ENCODE results near the gene RALGAPA1.
"Not testable (repeated sequence)": the region's sequence is repeated elsewhere in the genome, so short reads cannot be mapped to it uniquely, and the experiment has no call there.

The RALGAPA1 gene

GRCh38 chr14:35808638-35809563 lies at the start of gene RALGAPA1:
RALGAPA1 (minus strand) TSS chr14:35809295; CDS start chr14:35808835, 460 bp downstream.
- DNase-seq = peak; percentile 93

- DNase-seq = no peak
These were observed 49.6 kb upstream of the RALGAPA1 start for GRCh38 chr14:35858521-35859209.

DNA sequence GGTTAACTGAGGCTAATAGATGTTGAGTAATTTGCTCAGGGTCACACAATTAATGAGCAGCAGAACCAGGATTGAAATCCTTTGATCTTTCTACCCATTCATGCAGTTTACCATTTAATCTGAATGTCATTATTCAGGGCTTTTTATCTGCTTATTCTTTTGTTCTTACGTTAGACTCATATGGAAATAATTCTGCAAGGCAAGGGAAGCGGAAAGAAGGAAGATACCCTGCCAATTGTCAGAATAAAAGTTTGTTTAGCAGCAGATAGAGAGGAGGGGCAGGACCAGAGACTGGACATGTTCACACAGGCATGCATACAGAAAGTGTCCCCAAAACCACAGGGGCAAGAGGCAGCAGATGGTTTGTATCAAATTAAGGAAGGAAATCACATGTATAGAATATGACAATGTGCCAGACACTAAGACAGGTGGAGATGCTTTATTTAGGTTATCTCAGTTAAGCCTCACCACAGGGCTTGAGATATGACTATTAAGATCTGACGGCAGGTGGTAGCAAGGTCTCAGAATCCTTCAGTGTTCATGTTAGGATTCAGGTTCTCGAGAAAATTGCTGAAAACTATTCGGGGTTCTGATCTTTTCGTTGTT lies 46.9 kb upstream of the RALGAPA1 start:
- DNase-seq = no peak

GRCh38 chr14:35854696-35855270 lies 45.7 kb upstream of the RALGAPA1 start:
- DNase-seq = no peak

DNA sequence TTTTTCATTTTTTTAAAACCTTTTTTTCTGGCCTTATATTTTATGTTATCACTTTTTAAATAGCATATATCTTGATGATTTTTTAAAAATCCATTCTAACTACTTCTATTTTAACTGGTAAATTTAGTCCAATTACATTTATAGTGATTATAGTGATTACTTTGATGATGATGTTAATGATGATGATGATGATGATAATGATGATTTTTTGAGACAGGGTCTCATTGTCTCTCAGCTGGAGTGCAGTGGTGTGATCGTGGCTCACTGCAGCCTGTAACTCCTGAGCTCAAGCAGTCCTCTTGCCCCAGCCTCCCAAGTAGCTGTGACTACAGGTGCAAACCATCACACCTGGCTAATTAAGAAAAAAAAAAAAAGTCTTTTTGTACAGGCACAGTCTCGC lies 44.1 kb upstream of the RALGAPA1 start:
- no peak for DNase-seq

- no peak for DNase-seq
These were observed 42.7 kb upstream of the RALGAPA1 start for GRCh38 chr14:35851823-35852222.

GRCh38 chr14:35849122-35849521 lies 40.0 kb upstream of the RALGAPA1 start:
- DNase-seq = no peak

DNA sequence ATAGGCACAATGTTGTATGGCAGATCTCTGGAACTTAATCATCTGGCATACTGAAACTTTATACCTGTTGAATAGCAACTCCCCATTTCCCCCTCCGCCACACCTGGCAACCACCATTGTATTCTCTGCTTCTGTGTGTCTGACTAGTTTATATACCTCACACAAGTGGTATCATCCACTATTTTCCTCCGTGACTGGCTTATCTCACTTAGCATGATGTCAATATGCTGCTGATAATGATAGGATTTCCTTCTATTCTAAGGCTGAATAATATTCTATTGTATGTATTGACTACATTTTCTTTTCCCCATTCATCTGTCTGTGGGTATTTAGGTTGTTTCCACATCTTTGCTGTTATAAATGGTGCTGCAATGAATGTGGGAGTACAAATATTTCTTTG lies 38.5 kb upstream of the RALGAPA1 start:
- DNase-seq = no peak

DNA sequence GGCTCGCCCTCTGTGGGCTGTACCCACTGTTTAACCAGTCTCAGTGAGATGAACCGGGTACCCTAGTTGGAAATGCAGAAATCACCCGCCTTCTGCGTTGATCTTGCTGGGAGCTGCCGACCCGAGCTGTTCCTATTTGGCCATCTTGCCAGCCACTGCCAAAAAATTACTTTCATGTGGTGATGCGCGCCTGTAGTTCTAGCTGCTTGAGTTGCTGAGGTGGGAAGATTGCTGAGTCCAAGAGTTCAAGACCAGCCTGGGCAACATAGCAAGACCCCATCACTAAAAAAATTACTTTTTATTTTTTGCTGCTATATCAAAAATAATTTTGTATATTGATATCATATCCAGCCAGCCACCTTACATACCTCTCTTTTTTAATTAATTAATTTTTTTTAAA lies 35.4 kb upstream of the RALGAPA1 start:
- no peak for DNase-seq

DNA sequence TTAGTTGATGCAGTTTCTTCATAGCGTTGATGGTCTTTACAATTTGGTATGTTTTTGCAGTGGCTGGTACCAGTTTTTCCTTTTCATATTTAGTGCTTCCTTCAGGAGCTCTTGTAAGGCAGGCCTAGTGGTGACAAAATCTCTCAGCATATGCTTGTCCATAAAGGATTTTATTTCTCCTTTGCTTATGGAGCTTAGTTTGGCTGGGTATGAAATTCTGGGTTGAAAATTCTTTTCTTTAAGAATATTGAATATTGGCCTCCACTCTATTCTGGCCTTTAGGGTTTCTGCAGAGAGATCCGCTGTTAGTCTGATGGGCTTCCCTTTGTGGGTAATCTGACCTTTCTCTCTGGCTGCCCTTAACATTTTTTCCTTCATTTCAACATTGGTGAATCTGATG lies 33.1 kb upstream of the RALGAPA1 start:
- not testable (repeated sequence) for DNase-seq

- DNase-seq = not testable (repeated sequence)
These were observed 32.6 kb upstream of the RALGAPA1 start for GRCh38 chr14:35841704-35842103.

GRCh38 chr14:35835208-35835982 lies 26.3 kb upstream of the RALGAPA1 start:
- no peak for DNase-seq

DNA sequence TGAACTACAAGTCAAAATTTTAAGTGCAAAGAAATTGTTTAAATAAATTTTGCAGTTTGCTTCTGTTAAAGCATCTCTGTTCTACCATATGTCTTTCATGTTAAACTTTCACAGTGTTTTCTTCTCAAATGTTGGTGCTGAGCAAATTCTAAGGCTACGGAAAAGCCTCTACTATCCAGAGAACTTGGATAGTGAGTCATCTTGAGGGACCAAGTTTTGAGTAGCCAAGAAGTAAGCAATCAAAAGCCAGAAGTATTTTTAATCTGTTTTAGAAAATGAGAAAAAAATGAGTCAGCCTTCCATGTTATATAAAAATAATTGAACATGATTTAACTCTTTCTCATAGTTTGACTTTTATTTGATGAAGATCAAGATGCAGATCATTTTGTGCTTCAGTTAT lies 20.4 kb upstream of the RALGAPA1 start:
- DNase-seq = no peak

DNA sequence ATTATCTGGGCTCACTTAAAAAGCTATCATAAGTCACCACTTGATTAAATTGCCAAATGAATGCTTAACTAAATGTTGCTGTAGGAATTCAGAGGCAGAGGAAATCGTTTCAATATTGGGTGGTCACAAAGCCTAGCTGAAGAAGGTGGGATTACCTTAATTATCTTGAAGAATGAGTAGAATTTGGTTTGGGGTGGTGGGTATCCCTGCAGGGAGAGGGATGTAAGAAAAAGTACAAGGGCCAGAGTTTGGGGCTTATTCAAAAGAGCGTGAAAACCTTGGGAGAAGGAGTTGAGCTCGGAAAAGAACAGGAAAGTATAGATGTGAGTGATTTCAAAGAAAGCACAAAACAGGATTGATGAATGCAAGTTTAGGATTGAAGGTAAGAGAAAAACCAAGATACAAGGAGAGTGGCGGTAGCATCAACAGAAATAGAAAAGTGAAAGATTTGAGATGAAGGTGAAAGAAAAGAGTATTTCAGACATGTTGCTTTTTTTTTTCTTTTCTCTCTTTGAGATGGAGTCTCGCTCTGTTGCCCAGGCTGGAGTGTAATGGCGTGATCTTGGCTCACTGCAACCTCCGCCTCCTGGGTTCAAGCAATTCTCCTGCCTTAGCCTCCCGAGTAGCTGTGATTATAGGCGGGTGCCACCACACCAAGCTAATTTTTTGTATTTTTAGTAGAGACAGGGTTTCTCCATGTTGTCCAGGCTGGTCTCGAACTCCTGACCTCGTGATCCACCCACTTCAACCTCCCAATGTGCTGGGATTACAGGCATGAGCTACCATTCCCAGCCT lies 18.8 kb upstream of the RALGAPA1 start:
- DNase-seq = no peak

DNA sequence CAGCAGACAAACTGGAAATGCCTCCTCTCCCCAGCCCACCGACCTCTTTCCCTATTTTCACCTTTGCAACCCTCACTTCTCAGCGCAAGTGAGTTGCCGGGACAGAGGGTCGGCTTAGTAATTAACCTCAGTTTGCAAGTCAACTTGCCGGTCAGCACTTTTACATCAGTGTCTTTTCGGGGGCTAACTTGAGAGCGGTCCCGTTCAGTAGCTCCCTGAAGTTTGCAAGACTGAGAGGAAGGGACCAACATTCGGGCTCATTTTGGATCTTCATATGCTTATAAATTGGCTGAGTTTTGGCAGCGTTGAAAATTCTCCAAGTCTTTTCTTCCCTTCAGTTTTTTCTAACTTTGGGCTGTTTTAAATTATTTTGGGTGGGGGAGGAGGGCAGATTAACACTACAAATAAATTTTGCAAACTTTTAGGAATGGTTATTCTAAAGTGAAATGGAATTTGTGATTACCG lies 17.9 kb upstream of the RALGAPA1 start:
- no peak for DNase-seq

- DNase-seq = peak; percentile 98
These were observed 17.3 kb upstream of the RALGAPA1 start, which contains the start of gene BRMS1L for GRCh38 chr14:35826218-35826951. BRMS1L (plus strand) TSS chr14:35826338; CDS start chr14:35826517, 179 bp downstream.

- no peak for DNase-seq
These were observed 16.8 kb upstream of the RALGAPA1 start for GRCh38 chr14:35825968-35826217.

GRCh38 chr14:35824446-35825165 lies 15.5 kb upstream of the RALGAPA1 start:
- not testable (repeated sequence) for DNase-seq

DNA sequence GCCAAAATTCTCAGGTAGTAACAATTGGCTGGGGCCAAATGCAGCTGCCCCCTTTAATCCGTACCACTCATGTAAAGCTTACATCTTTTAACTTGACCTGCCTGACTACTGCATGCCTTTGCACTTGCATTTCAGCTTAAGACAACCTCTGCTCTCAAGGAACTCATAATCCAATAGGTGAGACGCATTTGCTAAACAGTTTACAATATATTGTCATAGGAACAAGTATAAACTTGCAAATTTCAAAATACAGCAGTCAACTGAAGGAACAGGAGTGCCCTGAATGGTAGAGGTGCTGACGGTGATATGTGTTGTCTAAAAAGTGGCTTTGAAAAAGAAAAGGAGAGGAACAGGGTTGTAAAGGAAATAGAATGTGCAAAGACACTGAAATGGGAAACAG lies 13.4 kb upstream of the RALGAPA1 start:
- no peak for DNase-seq
